CD4-positive, CD25-positive, alpha-beta regulatory T cell (primary cell): ENCODE data around the gene HSD17B14. TPM values are rescaled to one million over a fixed set of nuclear protein-coding genes. Genes with fewer than 3 reads are reported as not detected.
"Not testable (repeated sequence)": the region's sequence is repeated elsewhere in the genome, so short reads cannot be mapped to it uniquely, and the experiment has no call there.

ENCODE experiments used
- ATAC-seq, 2 donors: fragments of 150-1000 bp; cut with Tn5 transposase; one replicate each; pipeline ENCODE4 v1.10.0; 2021; ENCODE audit warnings: low read depth in 2 of 2, moderate number of reproducible peaks in 2 of 2, moderate library complexity in 1 of 2
- DNase-seq, 3 donors: peaks; one replicate each; pipeline versions ENCODE4 v3.0.0 to v3.0.0-alpha.2; 2012 to 2022; ENCODE audit warnings: mixed read lengths in 1 of 3
- H3K27ac ChIP-seq: one replicate; pipeline ENCODE4 v1.7.0; 2013; ENCODE audit warnings: mild to moderate bottlenecking, low read length; ENCODE audit not compliant: insufficient read depth, poor library complexity, severe bottlenecking
- H3K27me3 ChIP-seq: one replicate; pipeline ENCODE4 v1.7.0; 2013; ENCODE audit warnings: low read length; ENCODE audit not compliant: control insufficient read depth, insufficient read depth
- H3K36me3 ChIP-seq: one replicate; pipeline ENCODE4 v1.7.0; 2013; ENCODE audit warnings: mild to moderate bottlenecking, low read length, moderate library complexity; ENCODE audit not compliant: control insufficient read depth, insufficient read depth
- H3K4me1 ChIP-seq: 2 replicates; pipeline ENCODE4 v1.7.0; 2013; ENCODE audit warnings: mild to moderate bottlenecking, low read length; ENCODE audit not compliant: insufficient read depth, control insufficient read depth, poor library complexity, severe bottlenecking
- H3K4me3 ChIP-seq: one replicate; pipeline ENCODE4 v1.7.0; 2013; ENCODE audit warnings: low read depth, mild to moderate bottlenecking, low read length, moderate library complexity
- H3K9me3 ChIP-seq, 2 experiments: 1 replicate in 1 of 2; 2 replicates in 1 of 2; pipeline ENCODE4 v1.7.0; 2013; ENCODE audit warnings: low read length in 2 of 2, mild to moderate bottlenecking in 1 of 2, moderate library complexity in 1 of 2; ENCODE audit not compliant: control insufficient read depth in 2 of 2
- H3K27ac Mint-ChIP-seq, 3 donors: one replicate each; pipeline ENCODE4 v1.8.0; 2020 to 2022; ENCODE audit warnings: mild to moderate bottlenecking in 3 of 3, mixed read lengths in 3 of 3, moderate library complexity in 2 of 3
- H3K27me3 Mint-ChIP-seq: one replicate; pipeline ENCODE4 v1.8.0; 2022; ENCODE audit warnings: mild to moderate bottlenecking, mixed read lengths
- H3K36me3 Mint-ChIP-seq: one replicate; pipeline ENCODE4 v1.8.0; 2020; ENCODE audit warnings: mixed read lengths
- H3K4me1 Mint-ChIP-seq, 4 donors: one replicate each; pipeline ENCODE4 v1.8.0; 2020 to 2022; ENCODE audit warnings: mixed read lengths in 4 of 4, mild to moderate bottlenecking in 1 of 4
- H3K4me3 Mint-ChIP-seq, 4 donors: one replicate each; pipeline ENCODE4 v1.8.0; 2020 to 2022; ENCODE audit warnings: mild to moderate bottlenecking in 4 of 4, mixed read lengths in 4 of 4, moderate library complexity in 3 of 4
- H3K9me3 Mint-ChIP-seq, 7 donors: one replicate each; pipeline ENCODE4 v1.8.0; 2020 to 2022; ENCODE audit warnings: mixed read lengths in 7 of 7, mild to moderate bottlenecking in 3 of 7, moderate library complexity in 2 of 7
- polyA plus RNA-seq, 4 donors: library from polyadenylated mRNA; unstranded; fragments of 300-500 nt; fragmentation: Illumina TruSeq; gene quantifications; one replicate each; pipeline ENCODE4 v1.2.3, GENCODE V29; 2021
- total RNA-seq: library from RNA; stranded (reverse); gene quantifications from one replicate; pipeline ENCODE4 v1.2.3, GENCODE V29; 2022

The HSD17B14 gene
- total and polyA plus RNA-seq, 5 donors from 2014 or later, result 0.29 to 2.0 (median 0.49) TPM

DNA sequence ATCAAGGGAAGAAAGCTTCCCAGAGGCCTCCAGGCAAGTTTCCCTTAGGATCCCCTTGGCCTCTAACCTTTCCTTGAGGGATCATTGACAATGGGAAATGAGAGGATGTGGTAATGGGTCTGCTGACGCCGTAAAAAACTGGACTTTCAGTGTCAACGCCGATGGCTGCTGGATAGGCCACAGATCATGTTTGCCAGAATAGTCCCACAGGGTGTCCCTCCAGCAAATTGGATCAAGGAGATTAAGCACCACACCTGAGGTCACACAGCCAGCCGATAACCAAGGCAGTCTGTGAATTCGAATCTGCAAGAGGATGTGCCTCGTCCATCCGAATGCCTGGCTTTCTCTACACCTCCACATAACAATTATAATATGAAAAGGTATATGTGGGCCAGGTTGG lies 43.0 kb downstream of the HSD17B14 start:
- no peak overlapping the region for H3K27ac ChIP-seq
- Mint-ChIP-seq H3K36me3 (no peaks in the 10 kb centered on the region), H3K27me3 (no peaks in the 10 kb centered on the region), H3K4me1 (peaks cover 6 to 10% (median 8%) of the 10 kb centered on the region in 4 donors), H3K9me3 (no peaks in the 10 kb centered on the region), H3K4me3 (peak overlapping the region in 1 of 4 donors; percentile 26), H3K27ac (no peak overlapping the region)
- no peaks in the 10 kb centered on the region for H3K27me3 ChIP-seq
- peaks cover 6% of the 10 kb centered on the region for H3K4me1 ChIP-seq
- no peak overlapping the region for H3K4me3 ChIP-seq
- ATAC-seq (no peak), DNase-seq (no peak)
- H3K9me3 ChIP-seq, result no peaks in the 10 kb centered on the region
- H3K36me3 ChIP-seq, result no peaks in the 10 kb centered on the region

DNA sequence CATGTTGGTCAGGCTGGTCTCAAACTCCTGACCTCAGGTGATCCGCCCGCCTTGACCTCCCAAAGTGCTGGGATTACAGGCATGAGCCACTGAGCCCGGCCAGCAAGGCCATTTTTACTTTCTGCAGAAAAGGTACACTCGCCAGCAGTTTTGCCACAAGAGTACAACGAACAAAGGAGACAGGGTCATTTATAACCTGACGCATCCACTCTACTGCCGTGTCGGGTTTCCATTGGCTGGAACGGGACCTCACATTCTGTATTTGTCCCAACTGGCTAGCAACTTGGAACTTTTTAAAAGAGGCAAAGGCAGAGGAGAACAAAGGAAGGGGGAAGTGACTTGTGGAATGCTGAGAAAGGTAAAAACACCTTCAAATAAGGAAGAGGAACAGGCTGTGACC lies 49.0 kb downstream of the HSD17B14 start:
- not testable (repeated sequence) for H3K27ac ChIP-seq, H3K4me3 Mint-ChIP-seq, H3K4me1 Mint-ChIP-seq, H3K27me3 Mint-ChIP-seq, H3K9me3 Mint-ChIP-seq, H3K27me3 ChIP-seq, H3K36me3 Mint-ChIP-seq, DNase-seq, H3K9me3 ChIP-seq, ATAC-seq, H3K4me1 ChIP-seq, H3K36me3 ChIP-seq, H3K4me3 ChIP-seq
- H3K27ac Mint-ChIP-seq, result peak overlapping the region in 1 of 3 donors; percentile 77

DNA sequence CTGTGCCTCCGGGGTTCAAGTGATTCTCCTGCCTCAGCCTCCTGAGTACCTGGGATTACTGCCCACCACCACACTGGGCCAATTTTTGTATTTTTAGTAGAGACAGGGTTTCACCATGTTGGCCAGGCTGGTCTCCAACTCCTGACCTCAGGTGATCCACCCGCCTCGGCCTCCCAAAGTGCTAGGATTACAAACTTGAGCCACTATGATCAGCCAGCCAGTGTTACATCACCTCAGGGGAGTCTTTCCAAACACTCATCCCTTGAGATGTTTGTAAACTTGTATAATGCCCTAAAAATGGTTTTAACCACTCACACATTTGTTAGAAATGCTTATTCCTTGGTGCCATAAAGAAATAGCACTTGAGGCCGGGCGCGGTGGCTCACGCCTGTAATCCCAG lies 49.9 kb downstream of the HSD17B14 start:
- ATAC-seq, H3K9me3 ChIP-seq, H3K27me3 ChIP-seq, H3K9me3 Mint-ChIP-seq, H3K4me1 Mint-ChIP-seq, DNase-seq, H3K4me1 ChIP-seq, H3K27me3 Mint-ChIP-seq, H3K27ac ChIP-seq, H3K27ac Mint-ChIP-seq, H3K36me3 ChIP-seq, H3K4me3 ChIP-seq, H3K4me3 Mint-ChIP-seq, H3K36me3 Mint-ChIP-seq: not testable (repeated sequence)

DNA sequence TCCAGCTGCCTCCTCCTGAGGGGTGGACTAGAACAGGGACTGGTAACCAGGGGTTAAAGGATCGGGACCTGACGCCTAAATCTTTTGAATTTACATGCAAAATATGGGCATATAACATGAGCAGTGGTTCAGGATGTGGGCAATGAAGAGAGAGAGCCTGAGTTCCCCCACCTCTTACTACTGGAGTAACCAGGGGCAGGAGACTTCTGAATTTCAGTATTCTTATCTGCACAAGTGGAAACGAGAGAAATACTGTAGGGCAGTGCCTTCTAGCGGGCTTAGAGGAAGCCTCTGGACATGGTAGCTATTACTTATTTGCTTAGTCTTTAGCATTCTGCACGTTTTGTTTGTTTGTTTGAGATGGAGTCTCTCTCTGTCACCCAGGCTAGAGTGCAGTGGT lies 51.8 kb downstream of the HSD17B14 start:
- ATAC-seq, result no peak
- no peak overlapping the region for H3K27ac Mint-ChIP-seq
- H3K4me3 ChIP-seq, result no peak overlapping the region
- H3K36me3 ChIP-seq, result no peaks in the 10 kb centered on the region
- peaks cover 9% of the 10 kb centered on the region for H3K27me3 Mint-ChIP-seq
- peaks cover 0 to 5% (median 2%) of the 10 kb centered on the region in 4 donors for H3K4me1 Mint-ChIP-seq
- H3K27me3 ChIP-seq, result no peaks in the 10 kb centered on the region
- DNase-seq, result no peak
- no peaks in the 10 kb centered on the region for H3K4me1 ChIP-seq
- H3K27ac ChIP-seq, result no peak overlapping the region
- peaks cover 0 to 3% (median 0%) of the 10 kb centered on the region in 7 donors for H3K9me3 Mint-ChIP-seq
- H3K36me3 Mint-ChIP-seq, result no peaks in the 10 kb centered on the region
- no peaks in the 10 kb centered on the region for H3K9me3 ChIP-seq
- H3K4me3 Mint-ChIP-seq, result no peak overlapping the region

DNA sequence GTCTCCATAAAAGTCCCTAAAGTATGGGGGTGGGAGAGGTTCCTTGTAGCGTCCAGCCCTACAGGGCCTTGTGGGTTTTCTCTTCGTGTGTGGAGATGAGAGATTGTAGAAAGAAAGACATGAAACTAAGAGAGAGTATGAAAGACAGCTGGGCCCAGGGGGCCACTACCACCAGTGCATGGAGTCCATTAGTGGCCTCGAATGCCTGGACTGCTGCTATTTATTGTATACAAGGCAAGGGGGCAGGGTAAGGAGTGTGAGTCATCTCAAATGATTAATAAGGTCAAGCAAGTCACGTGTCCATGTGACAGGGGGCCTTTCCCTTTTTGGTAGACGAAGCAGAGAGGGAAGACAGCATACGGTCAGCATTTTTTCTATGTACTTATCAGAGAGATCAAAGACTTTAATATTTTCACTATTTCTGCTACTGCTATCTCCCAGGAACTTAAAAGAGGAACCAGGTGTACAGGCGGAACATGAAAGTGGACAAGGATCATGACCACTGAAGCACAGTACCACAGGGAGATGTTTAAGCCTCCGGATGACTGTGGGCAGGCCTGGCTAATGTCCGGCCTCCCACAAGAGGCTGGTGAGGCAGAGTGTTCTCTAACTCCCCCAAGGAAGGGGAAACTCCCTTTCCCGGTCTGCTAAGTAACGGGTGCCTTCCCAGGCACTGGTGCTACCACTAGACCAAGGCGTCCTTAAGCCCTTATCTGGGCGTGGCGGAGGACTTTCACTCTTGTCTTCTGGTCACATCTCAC lies 55.5 kb downstream of the HSD17B14 start:
- peaks cover 0 to 5% (median 2%) of the 10 kb centered on the region in 4 donors for H3K4me1 Mint-ChIP-seq
- Histone ChIP-seq H3K27ac (no peak overlapping the region), H3K4me3 (no peak overlapping the region), H3K4me1 (no peaks in the 10 kb centered on the region), H3K36me3 (no peaks in the 10 kb centered on the region), H3K9me3 (no peaks in the 10 kb centered on the region), H3K27me3 (no peaks in the 10 kb centered on the region)
- H3K27me3 Mint-ChIP-seq, result peaks cover 14% of the 10 kb centered on the region
- H3K9me3 Mint-ChIP-seq, result peaks cover 0 to 3% (median 0%) of the 10 kb centered on the region in 7 donors
- H3K36me3 Mint-ChIP-seq, result no peaks in the 10 kb centered on the region
- ATAC-seq (peak in 1 of 2 donors; percentile 21), DNase-seq (no peak)
- no peak overlapping the region for H3K27ac Mint-ChIP-seq
- H3K4me3 Mint-ChIP-seq, result no peak overlapping the region

DNA sequence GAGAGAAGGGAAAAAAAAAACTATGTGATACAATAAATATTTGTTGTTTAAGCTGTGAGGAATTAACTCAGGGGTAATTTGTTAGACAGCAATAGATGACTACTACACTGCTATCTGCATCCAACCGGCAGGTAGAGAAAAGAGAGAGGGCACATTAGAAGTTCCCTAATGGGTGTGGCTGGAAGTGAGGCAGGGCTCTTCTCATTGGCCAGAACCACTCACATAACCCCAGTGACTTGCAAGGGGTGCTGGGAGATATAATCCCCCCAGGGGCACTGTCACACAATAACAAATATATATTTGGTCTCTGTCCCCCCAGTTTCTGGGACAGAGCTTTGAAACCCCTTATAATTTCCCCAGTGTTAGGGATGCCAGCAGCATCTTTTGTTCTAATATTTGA lies 56.7 kb downstream of the HSD17B14 start:
- Histone ChIP-seq H3K27me3 (no peaks in the 10 kb centered on the region), H3K27ac (no peak overlapping the region), H3K4me1 (no peaks in the 10 kb centered on the region), H3K4me3 (no peak overlapping the region), H3K36me3 (no peaks in the 10 kb centered on the region), H3K9me3 (no peaks in the 10 kb centered on the region)
- H3K9me3 Mint-ChIP-seq, result peaks cover 0 to 3% (median 0%) of the 10 kb centered on the region in 7 donors
- ATAC-seq, result no peak
- DNase-seq, result no peak
- no peak overlapping the region for H3K4me3 Mint-ChIP-seq
- H3K27ac Mint-ChIP-seq, result no peak overlapping the region
- peaks cover 14% of the 10 kb centered on the region for H3K27me3 Mint-ChIP-seq
- no peaks in the 10 kb centered on the region for H3K36me3 Mint-ChIP-seq
- H3K4me1 Mint-ChIP-seq, result peaks cover 0 to 5% (median 2%) of the 10 kb centered on the region in 4 donors

DNA sequence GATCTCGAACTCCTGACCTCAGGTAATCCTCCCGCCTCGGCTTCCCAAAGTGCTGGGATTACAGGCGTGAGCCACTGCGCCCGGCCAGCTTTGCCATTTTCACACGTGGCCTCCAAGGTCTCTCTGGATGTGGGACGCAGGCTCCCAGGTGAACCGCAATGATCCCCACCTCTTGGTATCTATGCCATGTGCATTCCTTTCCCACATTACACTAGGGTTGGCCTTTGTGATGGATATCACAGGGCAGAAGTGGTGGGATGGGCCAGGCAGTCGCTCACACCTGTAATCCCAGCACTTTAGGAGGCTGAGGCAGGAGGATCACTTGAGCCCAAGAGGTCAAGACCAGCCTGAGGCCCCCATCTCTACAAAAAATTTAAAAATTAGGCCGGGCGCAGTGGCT lies 58.6 kb downstream of the HSD17B14 start:
- Histone ChIP-seq H3K9me3 (no peaks in the 10 kb centered on the region), H3K27me3 (no peaks in the 10 kb centered on the region), H3K4me3 (no peak overlapping the region), H3K36me3 (no peaks in the 10 kb centered on the region), H3K27ac (no peak overlapping the region), H3K4me1 (no peaks in the 10 kb centered on the region)
- DNase-seq, result no peak
- no peak overlapping the region for H3K27ac Mint-ChIP-seq
- H3K4me3 Mint-ChIP-seq, result no peak overlapping the region
- H3K4me1 Mint-ChIP-seq, result peaks cover 0 to 5% (median 2%) of the 10 kb centered on the region in 4 donors
- no peak for ATAC-seq
- H3K9me3 Mint-ChIP-seq, result peaks cover 0 to 3% (median 0%) of the 10 kb centered on the region in 7 donors
- peaks cover 14% of the 10 kb centered on the region for H3K27me3 Mint-ChIP-seq
- H3K36me3 Mint-ChIP-seq, result no peaks in the 10 kb centered on the region

DNA sequence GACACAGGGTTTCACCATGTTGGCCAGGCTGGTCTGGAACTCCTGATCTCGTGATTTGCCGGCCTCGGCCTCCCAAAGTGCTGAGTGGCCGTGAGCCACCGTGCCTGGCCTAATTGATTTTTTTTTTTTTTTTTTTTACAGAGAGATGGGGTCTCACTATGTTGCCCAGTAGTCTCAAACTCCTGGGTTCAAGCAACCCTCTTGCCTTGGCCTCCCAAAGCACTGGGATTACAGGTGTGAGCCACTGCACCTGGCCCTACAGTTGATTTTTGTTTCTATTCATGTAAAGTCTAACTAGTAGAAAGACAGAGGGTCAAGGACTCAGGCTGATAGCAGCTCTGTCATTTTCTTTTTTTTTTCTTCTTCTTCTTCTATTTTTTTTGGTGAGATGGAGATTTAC lies 59.2 kb downstream of the HSD17B14 start:
- ATAC-seq, result no peak
- Mint-ChIP-seq H3K27ac (no peak overlapping the region), H3K4me1 (peaks cover 0 to 3% (median 0%) of the 10 kb centered on the region in 4 donors), H3K4me3 (no peak overlapping the region), H3K9me3 (peaks cover 0 to 3% (median 0%) of the 10 kb centered on the region in 7 donors), H3K27me3 (peaks cover 14% of the 10 kb centered on the region), H3K36me3 (no peaks in the 10 kb centered on the region)
- no peak for DNase-seq
- Histone ChIP-seq H3K27ac (no peak overlapping the region), H3K9me3 (no peaks in the 10 kb centered on the region), H3K36me3 (no peaks in the 10 kb centered on the region), H3K4me3 (no peak overlapping the region), H3K4me1 (no peaks in the 10 kb centered on the region), H3K27me3 (no peaks in the 10 kb centered on the region)
